Activated CD8-positive, alpha-beta T cell treated with anti-CD3 and anti-CD28 coated beads, Interleukin-2, amount 10 ng/mL, durations not matched to agents 7 days and 5 days (primary cell): ENCODE data around the gene KCTD7. TPM values are rescaled to one million over a fixed set of nuclear protein-coding genes. Genes with fewer than 3 reads are reported as not detected.
A peak's percentile ranks its signal among the peaks of the same experiment; 100 is the strongest.
"Not testable (repeated sequence)": the region's sequence is repeated elsewhere in the genome, so short reads cannot be mapped to it uniquely, and the experiment has no call there.

ENCODE experiments used
- ATAC-seq: fragments of 150-1000 bp; cut with Tn5 transposase; one replicate; pipeline ENCODE4 v1.10.0; 2021; ENCODE audit warnings: moderate library complexity
- CTCF ChIA-PET: fragments of 350-600 bp; sonication (Branson Sonifier 250); formaldehyde crosslinking; loops from one replicate; lab custom pipeline; 2021; ENCODE audit warnings: antibody characterized with exemption; lab: Charles Lee
- POLR2A ChIA-PET: fragments of 350-600 bp; sonication (Branson Sonifier 250); formaldehyde crosslinking; loops from one replicate; lab custom pipeline; 2021; ENCODE audit warnings: antibody characterized with exemption; lab: Charles Lee
- DNase-seq: peaks from one replicate; pipeline ENCODE4 v3.0.0-alpha.2; 2020
- H3K27ac Mint-ChIP-seq: one replicate; pipeline ENCODE4 v1.8.0; 2021; ENCODE audit warnings: mild to moderate bottlenecking, mixed read lengths
- H3K27me3 Mint-ChIP-seq: one replicate; pipeline ENCODE4 v1.8.0; 2021; ENCODE audit warnings: low read depth, mixed read lengths
- H3K36me3 Mint-ChIP-seq: one replicate; pipeline ENCODE4 v1.8.0; 2021; ENCODE audit warnings: low read depth, mixed read lengths
- H3K4me1 Mint-ChIP-seq: one replicate; pipeline ENCODE4 v1.8.0; 2021; ENCODE audit warnings: low read depth, mixed read lengths
- H3K4me3 Mint-ChIP-seq: one replicate; pipeline ENCODE4 v1.8.0; 2021; ENCODE audit warnings: mild to moderate bottlenecking, mixed read lengths
- H3K9me3 Mint-ChIP-seq: one replicate; pipeline ENCODE4 v1.8.0; 2022; ENCODE audit warnings: mixed read lengths; ENCODE audit not compliant: insufficient read depth
- total RNA-seq, 2 experiments: library from RNA; stranded (reverse); gene quantifications; one replicate each; pipeline ENCODE4 v1.2.3, GENCODE V29; 2021

KCTD7 gene
- total RNA-seq, 2 experiments from 2014 or later: 31.1 to 32.6 TPM

- Mint-ChIP-seq H3K4me1 (peaks cover 49% of the 10 kb centered on the region), H3K27me3 (no peaks in the 10 kb centered on the region), H3K27ac (peak overlapping the region; percentile 94), H3K4me3 (peak overlapping the region; percentile 90), H3K9me3 (peaks cover 4% of the 10 kb centered on the region), H3K36me3 (peaks cover 12% of the 10 kb centered on the region)
- ChIA-PET POLR2A (no interaction called here), CTCF (interaction anchor here (1.7 kb wide), 1 partner anchor 13 kb away, joined by 3 read pairs; no protein-coding TSS in a partner anchor)
- peak; percentile 93 for DNase-seq
- ATAC-seq: peak; percentile 95
These were observed 36.7 kb upstream of the KCTD7 start for GRCh38 chr7:66591799-66592596.

DNA sequence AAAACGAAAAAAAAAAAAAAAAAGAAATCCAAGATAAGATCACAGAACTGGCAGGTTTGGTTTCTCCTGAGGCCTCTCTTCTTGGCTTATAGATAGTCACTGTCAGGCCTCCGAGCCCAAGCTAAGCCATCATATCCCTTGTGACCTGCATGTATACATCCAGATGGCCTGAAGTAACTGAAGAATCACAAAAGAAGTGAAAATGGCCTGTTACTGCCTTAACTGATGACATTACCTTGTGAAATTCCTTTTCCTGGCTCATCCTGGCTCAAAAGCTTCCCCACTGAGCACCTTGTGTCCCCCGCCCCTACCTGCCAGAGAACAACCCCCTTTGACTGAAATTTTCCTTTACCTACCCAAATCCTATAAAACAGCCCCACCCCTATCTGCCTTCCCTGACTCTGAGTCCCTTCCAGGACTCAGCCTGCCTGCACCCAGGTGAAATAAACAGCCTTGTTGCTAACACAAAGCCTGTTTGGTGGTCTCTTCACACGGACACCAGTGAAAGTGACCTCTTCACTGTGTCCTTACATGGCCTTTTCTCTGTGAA lies 36.0 kb upstream of the KCTD7 start:
- Mint-ChIP-seq H3K4me1 (peaks cover 42% of the 10 kb centered on the region), H3K4me3 (peak overlapping the region; percentile 90), H3K27ac (peak overlapping the region; percentile 94), H3K36me3 (peaks cover 11% of the 10 kb centered on the region)
- H3K9me3 Mint-ChIP-seq, DNase-seq, POLR2A ChIA-PET, CTCF ChIA-PET, H3K27me3 Mint-ChIP-seq: not testable (repeated sequence)
- peak; percentile 28 for ATAC-seq

DNA sequence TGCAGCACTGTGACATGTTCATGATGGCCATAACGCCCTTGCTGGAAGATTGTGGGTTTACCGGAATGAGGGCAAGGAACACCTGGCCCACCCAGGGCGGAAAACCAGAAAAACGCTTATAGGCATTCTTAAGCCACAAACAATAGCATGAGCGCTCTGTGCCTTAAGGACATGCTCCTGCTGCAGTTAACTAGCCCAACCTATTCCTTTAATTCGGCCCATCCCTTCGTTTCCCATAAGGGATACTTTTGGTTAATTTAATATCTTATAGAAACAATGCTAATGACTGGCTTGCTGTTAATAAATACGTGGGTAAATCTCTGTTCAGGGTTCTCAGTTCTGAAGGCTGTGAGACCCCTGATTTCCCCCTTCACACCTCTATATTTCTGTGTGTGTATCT lies 34.6 kb upstream of the KCTD7 start:
- H3K27ac Mint-ChIP-seq: not testable (repeated sequence)

GRCh38 chr7:66597461-66597860 lies 31.2 kb upstream of the KCTD7 start:
- CTCF ChIA-PET: interaction anchor here (0.8 kb wide), 1 partner anchor 44 kb away, joined by 3 read pairs; no protein-coding TSS in a partner anchor
- POLR2A ChIA-PET: interaction anchor here (0.6 kb wide), 1 partner anchor 8 kb away, joined by 3 read pairs; no protein-coding TSS in a partner anchor
- no peak overlapping the region for H3K27ac Mint-ChIP-seq
- peaks cover 5% of the 10 kb centered on the region for H3K36me3 Mint-ChIP-seq
- H3K4me1 Mint-ChIP-seq: peaks cover 9% of the 10 kb centered on the region
- DNase-seq (no peak), ATAC-seq (no peak)
- H3K27me3 Mint-ChIP-seq: no peaks in the 10 kb centered on the region
- no peak overlapping the region for H3K4me3 Mint-ChIP-seq
- peaks cover 4% of the 10 kb centered on the region for H3K9me3 Mint-ChIP-seq

More for the DNA sequence above, 34.6 kb upstream of the KCTD7 start:
- Mint-ChIP-seq H3K4me1 (peaks cover 32% of the 10 kb centered on the region), H3K36me3 (peaks cover 11% of the 10 kb centered on the region)
- DNase-seq, CTCF ChIA-PET, ATAC-seq, H3K27me3 Mint-ChIP-seq, POLR2A ChIA-PET, H3K9me3 Mint-ChIP-seq, H3K4me3 Mint-ChIP-seq: not testable (repeated sequence)

DNA sequence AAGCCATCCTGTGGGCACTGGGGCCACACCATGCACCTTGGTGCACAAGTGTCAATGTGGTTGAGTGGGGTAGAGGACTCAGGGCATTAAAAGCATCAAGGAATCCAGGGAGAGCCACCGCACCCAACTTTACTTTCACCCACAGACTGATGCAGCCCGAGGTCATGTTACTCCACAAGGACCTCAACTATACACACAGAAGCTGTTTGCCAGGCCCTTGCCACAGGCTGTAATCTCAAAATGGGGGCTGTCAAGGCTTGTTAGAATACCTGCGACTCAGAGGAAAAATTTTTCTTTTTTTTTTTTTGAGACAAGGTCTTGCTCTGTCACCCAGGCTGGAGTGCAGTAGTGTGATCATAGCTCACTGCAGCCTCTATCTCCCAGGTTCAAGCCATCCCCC lies 26.5 kb upstream of the KCTD7 start:
- H3K36me3 Mint-ChIP-seq: no peaks in the 10 kb centered on the region
- DNase-seq: no peak
- no peak overlapping the region for H3K27ac Mint-ChIP-seq
- H3K4me3 Mint-ChIP-seq: no peak overlapping the region
- no peak for ATAC-seq
- POLR2A ChIA-PET: no interaction called here
- no peaks in the 10 kb centered on the region for H3K4me1 Mint-ChIP-seq
- CTCF ChIA-PET: no interaction called here
- H3K9me3 Mint-ChIP-seq: no peaks in the 10 kb centered on the region
- H3K27me3 Mint-ChIP-seq: no peaks in the 10 kb centered on the region

DNA sequence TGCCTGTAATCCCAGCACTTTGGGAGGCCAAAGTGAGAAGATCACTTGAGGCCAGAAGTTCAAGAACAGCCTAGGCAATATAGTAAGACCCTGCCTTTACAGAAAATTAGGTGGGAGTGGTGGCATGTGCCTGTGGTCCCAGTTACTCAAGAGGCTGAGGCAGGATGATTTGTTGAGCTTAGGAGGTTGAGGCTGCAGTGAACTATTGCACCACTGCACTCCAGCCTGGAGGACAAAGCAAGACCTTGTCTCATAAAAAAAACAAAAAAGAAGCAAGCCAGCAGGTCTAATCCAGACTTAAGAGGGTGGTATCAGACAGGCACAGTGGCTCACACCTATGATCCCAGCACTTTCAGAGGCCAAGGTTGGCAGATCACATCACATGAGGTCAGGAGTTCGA lies 24.5 kb upstream of the KCTD7 start:
- Mint-ChIP-seq H3K9me3 (no peaks in the 10 kb centered on the region), H3K4me1 (no peaks in the 10 kb centered on the region), H3K27me3 (no peaks in the 10 kb centered on the region), H3K27ac (no peak overlapping the region), H3K36me3 (no peaks in the 10 kb centered on the region), H3K4me3 (no peak overlapping the region)
- ATAC-seq: no peak
- ChIA-PET CTCF (no interaction called here), POLR2A (no interaction called here)
- DNase-seq: no peak

GRCh38 chr7:66606540-66607291 lies 22.0 kb upstream of the KCTD7 start:
- CTCF ChIA-PET, POLR2A ChIA-PET: not testable (repeated sequence)

DNA sequence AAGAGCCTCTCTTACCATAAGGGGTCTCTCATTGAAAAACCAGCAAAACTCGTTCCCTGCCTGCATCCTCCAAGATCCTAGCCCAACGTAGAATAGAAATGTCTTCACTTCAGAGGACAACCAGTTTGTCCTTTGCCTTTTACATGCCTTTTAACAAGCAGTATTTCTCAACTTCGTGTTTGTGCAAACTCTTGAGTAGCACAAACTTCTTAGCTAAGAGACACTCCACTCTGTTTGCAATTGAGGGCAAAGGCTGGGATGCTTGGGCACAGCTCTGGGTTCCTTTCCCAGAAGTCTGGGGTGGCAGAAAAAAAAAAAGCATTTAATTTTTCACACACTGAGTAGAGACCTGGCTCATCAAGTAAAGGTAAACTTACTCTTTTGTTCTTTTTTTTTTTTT lies 19.5 kb upstream of the KCTD7 start:
- Mint-ChIP-seq H3K27me3 (no peaks in the 10 kb centered on the region), H3K27ac (no peak overlapping the region), H3K4me1 (no peaks in the 10 kb centered on the region), H3K4me3 (no peak overlapping the region), H3K9me3 (no peaks in the 10 kb centered on the region), H3K36me3 (no peaks in the 10 kb centered on the region)
- ChIA-PET CTCF (no interaction called here), POLR2A (no interaction called here)
- ATAC-seq (no peak), DNase-seq (no peak)

More at GRCh38 chr7:66606540-66607291, 22.0 kb upstream of the KCTD7 start:
- not testable (repeated sequence) for H3K27me3 Mint-ChIP-seq, H3K4me3 Mint-ChIP-seq, H3K36me3 Mint-ChIP-seq, H3K4me1 Mint-ChIP-seq, H3K9me3 Mint-ChIP-seq, H3K27ac Mint-ChIP-seq, ATAC-seq, DNase-seq

DNA sequence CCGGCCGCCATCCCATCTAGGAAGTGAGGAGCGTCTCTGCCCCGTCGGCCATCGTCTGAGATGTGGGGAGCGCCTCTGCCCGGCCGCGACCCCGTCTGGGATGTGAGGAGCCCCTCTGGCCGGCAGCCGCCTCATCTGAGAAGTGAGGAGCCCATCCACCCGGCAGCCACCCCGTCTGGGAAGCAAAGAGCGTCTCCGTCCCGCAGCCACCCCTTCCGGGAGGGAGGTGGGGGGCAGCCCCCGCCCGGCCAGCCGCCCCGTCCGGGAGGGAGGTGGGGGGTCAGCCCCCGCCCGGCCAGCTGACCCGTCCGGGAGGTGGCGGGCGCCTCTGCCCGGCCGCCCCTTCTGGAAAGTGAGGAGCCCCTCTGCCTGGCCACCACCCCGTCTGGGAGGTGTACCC lies 14.1 kb upstream of the KCTD7 start:
- H3K36me3 Mint-ChIP-seq, POLR2A ChIA-PET, H3K27ac Mint-ChIP-seq, H3K9me3 Mint-ChIP-seq, DNase-seq, H3K4me3 Mint-ChIP-seq, ATAC-seq, H3K27me3 Mint-ChIP-seq, H3K4me1 Mint-ChIP-seq, CTCF ChIA-PET: not testable (repeated sequence)

GRCh38 chr7:66615699-66616098 lies 13.0 kb upstream of the KCTD7 start:
- no peaks in the 10 kb centered on the region for H3K4me1 Mint-ChIP-seq
- no peak overlapping the region for H3K27ac Mint-ChIP-seq
- no peaks in the 10 kb centered on the region for H3K36me3 Mint-ChIP-seq
- DNase-seq: no peak
- H3K27me3 Mint-ChIP-seq: no peaks in the 10 kb centered on the region
- CTCF ChIA-PET: no interaction called here
- POLR2A ChIA-PET: no interaction called here
- ATAC-seq: no peak
- no peaks in the 10 kb centered on the region for H3K9me3 Mint-ChIP-seq
- H3K4me3 Mint-ChIP-seq: no peak overlapping the region

DNA sequence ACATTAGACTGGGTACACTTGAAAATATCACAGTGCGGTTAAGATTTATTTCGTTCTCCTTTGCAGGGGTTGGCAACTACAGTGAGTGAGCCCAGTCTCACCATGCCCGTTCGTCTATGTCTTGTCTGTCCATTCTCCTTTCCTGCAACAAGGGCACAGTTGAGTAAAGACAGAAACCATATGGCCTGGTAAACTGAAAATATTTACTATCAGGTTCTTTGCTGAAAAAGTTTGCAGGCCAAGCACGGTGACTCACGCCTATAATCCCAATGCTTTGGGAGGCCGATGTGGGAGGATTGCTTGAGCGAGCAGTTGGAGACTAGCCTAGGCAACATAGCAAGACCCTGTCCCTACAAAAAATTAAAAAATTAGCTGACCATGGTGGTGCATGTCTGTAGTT lies 11.4 kb upstream of the KCTD7 start:
- ChIA-PET POLR2A (no interaction called here), CTCF (no interaction called here)
- DNase-seq (no peak), ATAC-seq (no peak)
- H3K9me3 Mint-ChIP-seq: no peaks in the 10 kb centered on the region
- H3K27me3 Mint-ChIP-seq: no peaks in the 10 kb centered on the region
- no peaks in the 10 kb centered on the region for H3K36me3 Mint-ChIP-seq
- H3K4me3 Mint-ChIP-seq: no peak overlapping the region
- no peak overlapping the region for H3K27ac Mint-ChIP-seq
- no peaks in the 10 kb centered on the region for H3K4me1 Mint-ChIP-seq
